NCI-H146 (cell line): ENCODE measurements around the gene KNSTRN.

ENCODE experiments used
- DNase-seq: peaks from one replicate; lab custom pipeline; 2025; lab: John Stamatoyannopoulos, UW

The KNSTRN gene

DNA sequence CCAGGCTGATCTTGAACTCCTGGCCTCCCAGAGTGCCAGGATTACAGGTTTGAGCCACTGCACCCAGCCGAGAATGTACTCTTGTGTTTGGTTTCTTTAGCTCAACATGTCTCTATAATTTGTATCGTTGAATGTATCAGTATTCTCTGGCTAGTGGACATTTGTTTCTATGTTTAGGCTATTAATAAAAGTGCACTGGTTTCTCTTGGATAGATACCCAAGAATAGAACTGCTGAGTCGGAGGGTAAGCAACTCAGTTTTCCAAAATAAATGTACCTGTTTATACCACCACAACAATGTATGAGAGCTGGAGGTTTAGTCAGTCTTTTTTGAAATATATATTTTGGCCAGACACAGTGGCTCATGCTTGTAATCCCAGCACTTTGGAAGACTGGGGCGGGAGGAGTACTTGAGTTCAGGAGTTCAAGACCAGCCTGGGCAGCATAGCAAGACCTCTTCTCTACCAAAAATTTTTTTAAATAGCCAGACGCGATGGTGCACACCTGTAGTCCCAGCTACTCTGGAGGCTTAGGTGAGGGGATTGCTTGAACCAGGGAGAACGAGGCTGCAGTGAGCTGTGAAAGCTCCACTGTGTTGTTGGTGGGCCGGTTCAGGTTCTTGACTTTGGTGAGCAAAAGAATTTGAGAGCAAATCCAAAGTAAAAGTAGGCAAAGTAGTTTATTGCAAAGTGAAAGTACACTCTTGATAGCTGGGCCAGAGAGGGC, 15.3 kb downstream of the KNSTRN start:
- no peak for DNase-seq

DNA sequence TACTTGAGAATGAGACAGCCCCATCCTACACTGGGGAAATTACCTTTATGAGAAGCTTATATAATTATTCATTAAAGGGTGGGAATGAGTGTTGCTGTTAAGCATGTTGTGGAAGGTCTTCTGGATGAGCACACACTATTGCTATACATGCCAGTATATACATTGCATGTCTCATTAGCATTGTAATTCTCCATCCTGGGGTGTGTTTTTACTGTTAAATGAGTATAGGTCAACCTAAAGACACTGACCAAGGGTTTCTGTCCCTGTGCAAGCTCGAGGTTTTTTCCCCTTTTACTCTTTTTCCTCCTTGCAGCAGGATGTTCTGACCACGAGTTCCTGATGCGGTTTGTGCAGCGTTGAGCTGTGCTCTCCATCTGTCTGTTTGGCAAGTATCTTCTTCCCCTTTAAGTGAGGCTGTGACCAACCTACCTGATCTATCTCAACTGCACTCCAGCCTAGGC, 15.9 kb downstream of the KNSTRN start:
- DNase-seq: no peak

DNA sequence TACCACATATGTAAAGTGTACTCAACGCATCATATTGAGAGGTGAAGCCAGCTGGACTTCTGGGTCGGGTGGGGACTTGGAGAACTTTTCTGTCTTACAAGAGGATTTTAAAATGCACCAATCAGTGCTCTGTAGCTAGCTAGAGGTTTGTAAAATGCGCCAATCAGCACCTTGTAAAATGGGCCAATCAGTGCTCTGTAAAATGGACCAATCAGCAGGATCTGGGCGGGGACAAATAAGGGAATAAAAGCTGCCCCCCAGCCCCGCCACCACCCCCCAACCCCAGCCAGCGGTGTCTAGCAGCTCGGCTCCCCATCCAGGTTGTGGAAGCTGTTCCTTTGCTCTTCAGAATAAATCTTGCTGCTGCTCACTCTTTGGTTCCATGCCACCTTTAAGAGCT, 16.8 kb downstream of the KNSTRN start:
- no peak for DNase-seq

- DNase-seq: peak; percentile 91
Measured at GRCh38 chr15:40405501-40406381, 23.2 kb downstream of the KNSTRN start, which contains the start of gene IVD. IVD (plus strand) TSS chr15:40405795; CDS start chr15:40405828, 33 bp downstream.

DNA sequence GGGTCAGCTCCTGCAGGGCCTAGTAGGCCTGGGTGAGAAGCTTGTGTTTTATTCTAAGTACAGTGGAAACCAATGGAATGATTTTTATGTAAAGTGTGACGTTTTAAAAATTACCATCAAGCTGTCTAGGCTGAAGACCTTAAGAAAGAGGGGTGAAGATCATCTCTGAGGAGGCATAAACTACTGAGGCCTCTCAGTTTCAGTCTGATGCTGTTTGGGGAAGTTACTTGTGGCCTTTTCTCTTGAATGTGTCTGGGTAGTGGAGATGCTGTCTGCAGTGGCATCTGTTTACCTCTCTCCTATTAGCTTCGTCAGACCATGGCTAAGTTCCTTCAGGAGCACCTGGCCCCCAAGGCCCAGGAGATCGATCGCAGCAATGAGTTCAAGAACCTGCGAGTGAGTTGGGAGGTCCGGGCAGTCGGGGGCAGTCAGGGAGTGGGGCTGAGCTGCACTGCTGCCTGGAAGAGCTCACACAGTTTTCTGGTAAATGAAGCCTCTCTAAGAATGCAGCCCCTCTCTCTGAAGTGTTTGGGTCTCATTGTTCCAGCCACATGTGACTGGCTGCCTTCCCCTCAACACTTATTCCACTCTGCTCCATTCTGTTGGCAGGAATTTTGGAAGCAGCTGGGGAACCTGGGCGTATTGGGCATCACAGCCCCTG, 24.9 kb downstream of the KNSTRN start:
- no peak for DNase-seq

DNA sequence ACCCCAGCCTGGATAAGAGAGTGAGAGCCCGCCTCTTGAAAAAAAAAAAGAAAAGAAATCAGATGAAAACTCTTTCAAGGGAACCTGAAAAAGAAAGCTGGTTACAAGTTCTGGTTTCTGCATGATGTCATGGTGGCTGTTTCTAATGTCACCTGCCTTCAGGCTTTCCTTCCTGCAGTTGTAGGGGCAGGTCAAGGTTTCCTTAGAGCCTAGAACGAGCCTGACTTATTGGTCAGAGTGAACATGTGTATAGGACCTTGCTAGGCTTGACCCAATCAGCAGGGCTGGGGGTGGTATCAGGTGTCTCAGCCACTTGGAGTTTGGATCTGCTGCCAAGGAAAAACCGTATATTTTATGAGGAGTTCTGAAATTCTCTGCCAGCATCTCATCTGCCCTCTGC, 26.8 kb downstream of the KNSTRN start:
- DNase-seq: no peak

DNA sequence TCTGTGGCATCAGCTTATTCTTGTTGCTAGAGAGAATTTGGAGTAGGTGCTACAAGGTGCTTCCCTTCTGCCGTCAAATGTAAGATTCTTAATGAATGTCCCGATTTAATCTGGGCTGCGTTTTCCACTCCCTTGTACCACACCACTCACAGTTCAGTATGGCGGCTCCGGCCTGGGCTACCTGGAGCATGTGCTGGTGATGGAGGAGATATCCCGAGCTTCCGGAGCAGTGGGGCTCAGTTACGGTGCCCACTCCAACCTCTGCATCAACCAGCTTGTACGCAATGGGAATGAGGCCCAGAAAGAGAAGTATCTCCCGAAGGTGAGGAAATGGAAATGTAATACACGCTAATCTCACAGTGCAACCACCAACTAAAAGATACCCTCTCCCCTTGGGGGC, 28.0 kb downstream of the KNSTRN start:
- DNase-seq: no peak

DNA sequence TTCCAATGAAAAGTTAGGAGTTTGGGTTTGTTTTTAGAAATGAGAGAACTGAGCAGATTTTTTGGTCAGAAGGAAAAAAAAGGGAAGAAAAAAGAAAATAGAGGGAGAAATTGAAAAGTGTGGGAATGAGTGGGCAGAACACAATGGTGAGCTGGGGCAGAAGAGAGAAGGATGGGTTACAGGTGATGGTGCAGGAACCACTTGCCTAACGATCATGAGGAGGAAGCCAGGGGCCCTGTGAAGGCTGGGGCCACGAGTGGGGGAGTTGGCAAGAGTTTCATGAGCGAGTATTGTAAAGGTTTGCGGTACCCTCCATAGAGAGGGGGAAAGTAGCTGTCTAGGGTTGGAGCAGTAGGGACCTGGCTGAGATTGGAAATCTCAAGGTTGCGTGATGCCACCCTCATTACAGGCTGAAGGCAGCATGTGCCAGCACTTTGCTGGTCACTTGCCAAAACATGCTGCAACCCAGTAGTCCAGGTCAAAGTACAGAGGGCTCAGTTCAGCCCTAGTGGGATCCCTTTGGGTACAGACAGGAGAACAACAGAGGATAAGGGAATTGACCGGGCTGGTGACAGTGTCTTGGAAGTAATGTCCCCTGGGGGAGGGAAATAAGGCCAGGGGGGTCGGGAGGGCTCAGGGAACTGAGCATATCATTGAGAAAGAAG, 29.7 kb downstream of the KNSTRN start:
- DNase-seq: no peak

- DNase-seq: no peak
Measured at GRCh38 chr15:40413036-40413435, 30.5 kb downstream of the KNSTRN start.

DNA sequence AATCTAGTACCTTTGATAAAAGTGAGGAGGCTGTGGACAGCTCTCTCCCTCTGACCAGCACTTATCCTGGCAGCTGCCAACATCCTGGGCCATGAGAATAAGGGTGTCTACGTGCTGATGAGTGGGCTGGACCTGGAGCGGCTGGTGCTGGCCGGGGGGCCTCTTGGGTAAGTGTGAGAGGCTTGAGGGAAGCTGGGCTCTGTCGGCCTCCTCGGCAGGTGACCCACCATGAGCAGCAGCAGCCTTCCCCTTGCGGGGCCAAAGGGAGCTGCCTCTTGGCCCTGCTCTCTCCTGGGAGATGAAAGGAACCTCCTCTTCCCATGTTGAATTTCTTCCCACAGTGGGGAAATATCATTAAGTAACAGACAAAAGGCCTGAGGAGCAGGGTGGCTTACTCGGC, 32.3 kb downstream of the KNSTRN start:
- no peak for DNase-seq

- DNase-seq: no peak
Measured at GRCh38 chr15:40415226-40415625, 32.7 kb downstream of the KNSTRN start.

DNA sequence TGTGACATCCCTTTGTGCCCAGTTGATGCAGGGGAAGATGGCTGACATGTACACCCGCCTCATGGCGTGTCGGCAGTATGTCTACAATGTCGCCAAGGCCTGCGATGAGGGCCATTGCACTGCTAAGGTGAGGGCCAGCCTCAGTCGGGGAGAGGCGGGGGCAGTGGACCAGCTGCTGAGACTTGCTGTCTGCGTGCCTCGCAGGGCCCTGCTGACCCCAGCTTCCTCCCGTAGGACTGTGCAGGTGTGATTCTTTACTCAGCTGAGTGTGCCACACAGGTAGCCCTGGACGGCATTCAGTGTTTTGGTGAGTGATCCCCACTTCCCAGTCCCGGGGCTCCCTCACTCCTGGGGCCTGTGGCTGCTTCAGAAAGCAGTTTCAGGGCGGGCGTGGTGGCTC, 33.5 kb downstream of the KNSTRN start:
- no peak for DNase-seq

- no peak for DNase-seq
Measured at GRCh38 chr15:40418126-40418525, 35.6 kb downstream of the KNSTRN start.

DNA sequence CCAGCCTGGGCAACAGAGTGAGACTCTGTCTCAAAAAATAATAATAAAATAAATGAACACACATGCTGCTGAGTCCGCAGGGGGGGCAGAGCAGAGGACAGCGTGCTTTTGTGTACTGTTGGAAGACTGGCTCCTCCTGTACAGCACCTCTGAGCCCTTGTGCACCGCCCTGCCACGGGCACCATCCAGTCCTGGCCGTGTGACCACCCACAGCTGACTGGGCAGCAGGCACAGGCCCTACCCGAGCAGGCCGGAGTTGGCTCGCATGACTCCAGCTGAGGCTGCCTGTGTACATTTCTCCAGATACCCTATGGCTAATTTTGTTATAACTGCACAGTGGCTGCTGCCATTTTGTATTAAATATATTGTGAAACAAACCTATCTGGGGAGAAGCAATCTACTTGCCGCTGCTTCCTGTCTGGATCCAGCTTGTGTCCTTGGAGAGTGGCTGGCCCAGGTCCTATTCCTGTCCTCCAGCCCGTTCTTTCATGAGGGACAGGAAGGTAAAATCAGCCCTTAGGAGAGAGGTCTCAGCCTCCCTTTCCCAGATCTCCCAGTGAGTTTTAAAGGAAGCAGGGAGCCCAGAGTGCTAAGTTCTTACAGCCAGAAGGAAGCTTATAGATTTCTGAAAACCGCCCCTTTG, 37.7 kb downstream of the KNSTRN start:
- no peak for DNase-seq

DNA sequence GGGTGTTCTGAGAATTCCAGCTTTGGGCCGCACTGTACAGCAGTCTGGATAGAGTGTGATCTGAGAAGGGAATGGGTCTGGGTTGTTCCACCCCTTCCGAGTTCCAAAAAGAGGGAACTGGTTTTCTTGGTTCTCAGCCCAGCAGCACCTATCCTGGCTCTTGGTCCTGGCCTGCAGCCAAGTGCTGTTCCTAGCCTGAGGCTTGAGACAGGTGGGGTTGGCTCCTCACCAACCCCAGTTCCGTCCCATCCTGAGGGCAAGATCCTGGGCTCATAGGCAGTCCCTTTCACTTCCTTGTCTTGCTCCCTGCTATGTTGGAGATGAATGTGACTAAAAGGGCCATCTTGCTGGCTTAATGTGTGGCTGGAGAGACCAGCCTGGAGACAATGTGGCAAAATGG, 38.3 kb downstream of the KNSTRN start:
- DNase-seq: no peak

DNA sequence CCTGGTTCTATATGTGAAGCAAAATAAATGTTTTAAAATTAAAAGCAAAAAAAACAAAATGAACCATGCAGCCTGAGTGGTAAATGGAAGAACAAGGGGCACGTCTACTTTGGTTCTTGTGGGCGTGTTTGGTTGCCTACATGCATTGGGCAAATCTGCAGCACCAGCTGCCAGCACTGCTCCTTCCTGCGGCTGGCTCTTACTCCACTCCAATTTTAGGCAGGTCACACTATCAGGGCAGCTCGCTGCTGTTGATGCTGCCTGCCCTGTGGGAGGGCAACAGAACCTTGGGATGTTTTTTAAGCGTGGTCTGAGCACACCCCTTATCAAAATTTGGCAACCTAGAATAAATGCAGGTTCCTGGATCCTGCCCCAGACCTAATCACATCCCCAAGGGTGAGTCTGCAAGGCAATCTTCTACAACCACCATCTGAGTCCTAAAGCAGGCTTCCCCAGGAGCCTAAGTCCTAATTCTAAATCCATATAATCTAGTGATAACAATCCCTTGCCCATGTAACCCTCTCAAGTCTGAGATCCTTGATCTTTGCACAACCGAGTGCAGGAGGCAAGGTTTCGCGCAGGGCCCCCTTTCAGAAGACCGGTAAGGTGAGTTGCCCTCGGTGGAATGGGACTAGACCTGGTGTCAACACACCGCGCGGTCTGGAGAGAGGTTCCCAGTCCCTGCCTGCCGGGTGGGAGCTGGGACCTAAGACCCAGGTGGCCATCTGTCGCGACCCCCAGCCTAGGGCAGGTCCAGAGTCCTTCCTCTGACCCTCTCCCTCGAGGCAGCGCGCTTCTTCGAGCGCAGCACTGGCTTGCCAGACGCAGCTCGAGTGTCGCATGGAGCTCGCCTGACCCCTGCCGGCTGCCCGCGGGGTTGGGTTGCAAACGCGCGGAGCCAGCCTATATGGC, 39.0 kb downstream of the KNSTRN start:
- peak; percentile 48 for DNase-seq

GRCh38 chr15:40424483-40425115, 42.1 kb downstream of the KNSTRN start:
- DNase-seq: no peak

DNA sequence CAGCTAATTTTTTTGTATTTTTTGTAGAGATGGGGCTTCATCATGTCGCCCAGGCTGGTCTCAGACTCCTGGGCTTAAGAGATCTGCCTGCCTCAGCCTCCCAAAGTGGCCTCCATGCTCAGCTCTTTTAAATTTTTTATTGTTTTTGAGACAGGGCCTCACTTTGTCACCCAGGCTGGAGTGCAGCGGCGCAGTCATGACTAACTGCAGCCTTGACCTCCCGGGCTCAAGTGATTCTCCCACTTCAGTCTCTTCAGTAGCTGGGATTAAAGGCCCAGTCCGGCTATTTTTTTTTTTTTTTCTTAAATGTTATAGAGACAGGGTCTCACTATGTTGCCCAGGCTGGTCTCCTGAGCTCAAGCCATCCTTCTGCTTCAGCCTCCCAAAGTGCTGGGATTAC, 43.2 kb downstream of the KNSTRN start:
- no peak for DNase-seq

- DNase-seq: no peak
Measured at GRCh38 chr15:40427188-40427587, 44.7 kb downstream of the KNSTRN start.

- DNase-seq: no peak
Measured at GRCh38 chr15:40428185-40428584, 45.7 kb downstream of the KNSTRN start.
